GM21360 (cell line): ENCODE results near the gene PDE9A.

ENCODE experiments used
- ATAC-seq: cut with Tn5 transposase; IDR thresholded peaks from one replicate; pipeline ENCODE4 v1.9.1; 2021; ENCODE audit warnings: mild to moderate bottlenecking, moderate library complexity; ENCODE audit not compliant: unreplicated experiment

PDE9A gene

GRCh38 chr21:42684109-42684916, 30.9 kb downstream of the PDE9A start:
- ATAC-seq: no peak

GRCh38 chr21:42685036-42685435, 31.6 kb downstream of the PDE9A start:
- ATAC-seq: no peak

- ATAC-seq: no peak
These were observed 32.6 kb downstream of the PDE9A start for GRCh38 chr21:42685954-42686500.

GRCh38 chr21:42687796-42688195, 34.4 kb downstream of the PDE9A start:
- no peak for ATAC-seq

- ATAC-seq: no peak
These were observed 34.9 kb downstream of the PDE9A start for GRCh38 chr21:42688226-42688840.

- ATAC-seq: no peak
These were observed 35.5 kb downstream of the PDE9A start for GRCh38 chr21:42688841-42689371.

- no peak for ATAC-seq
These were observed 37.2 kb downstream of the PDE9A start for GRCh38 chr21:42690586-42690985.

- no peak for ATAC-seq
These were observed 38.6 kb downstream of the PDE9A start for GRCh38 chr21:42691901-42692559.

- ATAC-seq: no peak
These were observed 39.3 kb downstream of the PDE9A start for GRCh38 chr21:42692688-42693087.

GRCh38 chr21:42694751-42695696, 41.6 kb downstream of the PDE9A start:
- no peak for ATAC-seq

- no peak for ATAC-seq
These were observed 42.4 kb downstream of the PDE9A start for GRCh38 chr21:42695697-42696380.

GRCh38 chr21:42696501-42697040, 43.1 kb downstream of the PDE9A start:
- no peak for ATAC-seq

- no peak for ATAC-seq
These were observed 45.3 kb downstream of the PDE9A start for GRCh38 chr21:42698733-42699132.

- no peak for ATAC-seq
These were observed 45.8 kb downstream of the PDE9A start for GRCh38 chr21:42699196-42699595.

- no peak for ATAC-seq
These were observed 48.5 kb downstream of the PDE9A start for GRCh38 chr21:42701706-42702456.

GRCh38 chr21:42702720-42703119, 49.3 kb downstream of the PDE9A start:
- no peak for ATAC-seq

- no peak for ATAC-seq
These were observed 49.9 kb downstream of the PDE9A start for GRCh38 chr21:42703136-42703908.

GRCh38 chr21:42703965-42704364, 50.5 kb downstream of the PDE9A start:
- no peak for ATAC-seq
